HepG2 (cell line): ENCODE data around the gene POLR3H. TPM values are rescaled to one million over a fixed set of nuclear protein-coding genes. Genes with fewer than 3 reads are reported as not detected.

Source experiments
- BCL6 ChIP-seq: IDR thresholded peaks from 2 replicates; pipeline ENCODE4 v1.6.1; 2016; ENCODE audit warnings: missing genetic modification reagents, missing compliant biosample characterization
- HDAC6 ChIP-seq: fragments of 200-600 bp; sonication (generic); IDR thresholded peaks from 2 replicates; pipeline ENCODE4 v1.7.0; 2017; ENCODE audit warnings: mild to moderate bottlenecking, antibody characterized with exemption, low read length, low read depth
- RAD21 ChIP-seq: fragments of 450-650 bp; formaldehyde crosslinking; IDR thresholded peaks from 2 replicates; pipeline ENCODE4 v1.5.0; 2020; ENCODE audit warnings: mild to moderate bottlenecking
- SAFB2 ChIP-seq: sonication (generic); formaldehyde crosslinking; IDR thresholded peaks from 2 replicates; pipeline ENCODE4 v1.5.1; 2020; ENCODE audit warnings: missing genetic modification reagents, low read depth, mild to moderate bottlenecking, borderline replicate concordance
- SIN3B ChIP-seq: fragments of 150-350 bp; IDR thresholded peaks from 2 replicates; pipeline ENCODE4 v1.6.1; 2014; ENCODE audit warnings: low read length
- SRSF9 ChIP-seq: fragments of 200-400 bp; formaldehyde crosslinking; IDR thresholded peaks from 2 replicates; pipeline ENCODE4 v1.6.1; 2018; ENCODE audit warnings: borderline replicate concordance, mild to moderate bottlenecking, low read depth, low read length; ENCODE audit not compliant: insufficient read depth, poor library complexity, severe bottlenecking
- ZNF138 ChIP-seq: sonication (generic); formaldehyde crosslinking; IDR thresholded peaks from 2 replicates; pipeline ENCODE4 v1.5.0; 2020; ENCODE audit warnings: mild to moderate bottlenecking, low read depth, missing genetic modification reagents
- ZNF281 ChIP-seq: sonication (generic); formaldehyde crosslinking; IDR thresholded peaks from 2 replicates; pipeline ENCODE4 v1.4.0; 2020; ENCODE audit warnings: missing genetic modification reagents, borderline replicate concordance
- ZNF564 ChIP-seq: sonication (generic); formaldehyde crosslinking; IDR thresholded peaks from 2 replicates; pipeline ENCODE4 v1.8.1; 2023; ENCODE audit warnings: mild to moderate bottlenecking, missing genetic modification reagents
- polyA plus RNA-seq, 8 experiments: library from polyadenylated mRNA; depleted of rRNA in 3 of 8; stranded (reverse) in 7 of 8; unstranded in 1 of 8; fragments of >200 nt; fragmentation: Illumina TruSeq in 4 of 8; extraction: Trizol in 4 of 8; gene quantifications; 2 replicates each; pipeline versions ENCODE4 v1.2.1 to v1.2.3, GENCODE V29; 2011 to 2016; ENCODE audit warnings: low read depth in 4 of 8, missing spikeins in 1 of 8, mixed read lengths in 1 of 8; ENCODE audit not compliant: insufficient read depth in 1 of 8
- total RNA-seq, 5 experiments: library from RNA; depleted of rRNA; stranded (reverse); fragments of >200 nt; fragmentation: Illumina TruSeq; extraction: Trizol; gene quantifications; 2 replicates each; pipeline ENCODE4 v1.2.3, GENCODE V29; 2016; ENCODE audit warnings: low read depth in 1 of 5
- TF ChIP-seq, protein P1 (sequence below): sonication (generic); formaldehyde crosslinking; IDR thresholded peaks from one replicate; pipeline ENCODE4 v1.5.1; 2020; ENCODE audit warnings: mild to moderate bottlenecking, missing genetic modification reagents; ENCODE audit errors: not compliant biosample characterization

Gene POLR3H
- total and polyA plus RNA-seq, 2 of the 13 experiments (the other 11 are each of a cell fraction or from before 2014, with no cell fraction given) = 10.3 to 28.6 TPM

- TF ChIP-seq, protein P1, sequence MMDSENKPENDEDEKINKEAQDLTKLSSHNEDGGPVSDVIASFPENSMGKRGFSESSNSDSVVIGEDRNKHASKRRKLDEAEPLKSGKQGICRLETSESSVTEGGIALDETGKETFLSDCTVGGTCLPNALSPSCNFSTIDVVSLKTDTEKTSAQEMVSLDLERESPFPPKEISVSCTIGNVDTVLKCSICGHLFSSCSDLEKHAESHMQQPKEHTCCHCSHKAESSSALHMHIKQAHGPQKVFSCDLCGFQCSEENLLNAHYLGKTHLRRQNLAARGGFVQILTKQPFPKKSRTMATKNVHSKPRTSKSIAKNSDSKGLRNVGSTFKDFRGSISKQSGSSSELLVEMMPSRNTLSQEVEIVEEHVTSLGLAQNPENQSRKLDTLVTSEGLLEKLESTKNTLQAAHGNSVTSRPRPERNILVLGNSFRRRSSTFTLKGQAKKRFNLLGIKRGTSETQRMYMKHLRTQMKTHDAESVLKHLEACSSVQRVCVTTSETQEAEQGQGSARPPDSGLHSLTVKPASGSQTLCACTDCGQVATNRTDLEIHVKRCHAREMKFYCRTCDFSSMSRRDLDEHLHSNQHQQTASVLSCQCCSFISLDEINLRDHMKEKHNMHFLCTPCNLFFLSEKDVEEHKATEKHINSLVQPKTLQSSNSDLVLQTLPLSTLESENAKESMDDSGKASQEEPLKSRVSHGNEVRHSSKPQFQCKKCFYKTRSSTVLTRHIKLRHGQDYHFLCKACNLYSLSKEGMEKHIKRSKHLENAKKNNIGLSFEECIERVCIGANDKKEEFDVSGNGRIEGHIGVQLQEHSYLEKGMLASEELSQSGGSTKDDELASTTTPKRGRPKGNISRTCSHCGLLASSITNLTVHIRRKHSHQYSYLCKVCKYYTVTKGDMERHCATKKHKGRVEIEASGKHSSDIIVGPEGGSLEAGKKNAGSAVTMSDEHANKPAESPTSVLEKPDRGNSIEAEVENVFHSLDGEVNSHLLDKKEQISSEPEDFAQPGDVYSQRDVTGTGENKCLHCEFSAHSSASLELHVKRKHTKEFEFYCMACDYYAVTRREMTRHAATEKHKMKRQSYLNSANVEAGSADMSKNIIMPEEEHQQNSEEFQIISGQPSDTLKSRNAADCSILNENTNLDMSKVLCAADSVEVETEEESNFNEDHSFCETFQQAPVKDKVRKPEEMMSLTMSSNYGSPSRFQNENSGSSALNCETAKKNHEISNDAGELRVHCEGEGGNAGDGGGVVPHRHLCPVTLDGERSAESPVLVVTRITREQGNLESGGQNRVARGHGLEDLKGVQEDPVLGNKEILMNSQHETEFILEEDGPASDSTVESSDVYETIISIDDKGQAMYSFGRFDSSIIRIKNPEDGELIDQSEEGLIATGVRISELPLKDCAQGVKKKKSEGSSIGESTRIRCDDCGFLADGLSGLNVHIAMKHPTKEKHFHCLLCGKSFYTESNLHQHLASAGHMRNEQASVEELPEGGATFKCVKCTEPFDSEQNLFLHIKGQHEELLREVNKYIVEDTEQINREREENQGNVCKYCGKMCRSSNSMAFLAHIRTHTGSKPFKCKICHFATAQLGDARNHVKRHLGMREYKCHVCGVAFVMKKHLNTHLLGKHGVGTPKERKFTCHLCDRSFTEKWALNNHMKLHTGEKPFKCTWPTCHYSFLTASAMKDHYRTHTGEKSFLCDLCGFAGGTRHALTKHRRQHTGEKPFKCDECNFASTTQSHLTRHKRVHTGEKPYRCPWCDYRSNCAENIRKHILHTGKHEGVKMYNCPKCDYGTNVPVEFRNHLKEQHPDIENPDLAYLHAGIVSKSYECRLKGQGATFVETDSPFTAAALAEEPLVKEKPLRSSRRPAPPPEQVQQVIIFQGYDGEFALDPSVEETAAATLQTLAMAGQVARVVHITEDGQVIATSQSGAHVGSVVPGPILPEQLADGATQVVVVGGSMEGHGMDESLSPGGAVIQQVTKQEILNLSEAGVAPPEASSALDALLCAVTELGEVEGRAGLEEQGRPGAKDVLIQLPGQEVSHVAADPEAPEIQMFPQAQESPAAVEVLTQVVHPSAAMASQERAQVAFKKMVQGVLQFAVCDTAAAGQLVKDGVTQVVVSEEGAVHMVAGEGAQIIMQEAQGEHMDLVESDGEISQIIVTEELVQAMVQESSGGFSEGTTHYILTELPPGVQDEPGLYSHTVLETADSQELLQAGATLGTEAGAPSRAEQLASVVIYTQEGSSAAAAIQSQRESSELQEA (CRISPR knock-in tag) = peak; percentile 25
- TF ChIP-seq SAFB2 (CRISPR knock-in tag) (no peak), ZNF138 (CRISPR knock-in tag) (0 out of 2 replicates have a peak, but pooled peaks have one; percentile 49), HDAC6 (no peak), ZNF564 (CRISPR knock-in tag) (no peak), SIN3B (no peak), SRSF9 (no peak), BCL6 (CRISPR knock-in tag) (no peak), ZNF281 (CRISPR knock-in tag) (0 out of 2 replicates have a peak, but pooled peaks have one; percentile 5), RAD21 (CRISPR knock-in tag) (no peak; the same call in 1 of the 2 replicates)
These were observed 45.3 kb upstream of the POLR3H start, which contains the start of gene PMM1 (continued) for GRCh38 chr22:41589391-41590241.
